Measurements from ENCODE around the gene TRIM8.

DNA sequence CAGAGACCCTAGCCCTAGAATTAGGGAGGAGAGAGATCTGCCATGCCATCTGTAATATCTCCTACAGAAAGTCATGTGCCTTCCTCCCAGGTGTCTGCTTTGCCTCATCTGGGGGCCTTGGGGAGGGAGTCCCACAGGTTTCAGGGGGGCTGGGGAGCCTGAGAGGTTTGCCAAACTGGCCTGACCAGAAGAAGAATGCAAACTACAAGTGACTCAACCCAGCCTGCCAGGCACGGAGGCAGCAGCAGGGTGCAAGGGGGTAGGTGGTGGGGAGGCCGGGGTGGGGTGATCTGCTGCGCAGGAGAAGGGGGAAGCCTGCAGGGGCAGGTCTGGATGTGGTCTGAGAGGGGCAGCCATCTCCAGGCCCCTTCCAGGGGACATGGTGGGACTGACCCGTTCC, 9.6 kb upstream of the TRIM8 start:
- TF ChIP-seq JUN (CRISPR knock-in tag; IDR thresholded peaks at IDR 0.05): no peak
- TF ChIP-seq, protein P1, sequence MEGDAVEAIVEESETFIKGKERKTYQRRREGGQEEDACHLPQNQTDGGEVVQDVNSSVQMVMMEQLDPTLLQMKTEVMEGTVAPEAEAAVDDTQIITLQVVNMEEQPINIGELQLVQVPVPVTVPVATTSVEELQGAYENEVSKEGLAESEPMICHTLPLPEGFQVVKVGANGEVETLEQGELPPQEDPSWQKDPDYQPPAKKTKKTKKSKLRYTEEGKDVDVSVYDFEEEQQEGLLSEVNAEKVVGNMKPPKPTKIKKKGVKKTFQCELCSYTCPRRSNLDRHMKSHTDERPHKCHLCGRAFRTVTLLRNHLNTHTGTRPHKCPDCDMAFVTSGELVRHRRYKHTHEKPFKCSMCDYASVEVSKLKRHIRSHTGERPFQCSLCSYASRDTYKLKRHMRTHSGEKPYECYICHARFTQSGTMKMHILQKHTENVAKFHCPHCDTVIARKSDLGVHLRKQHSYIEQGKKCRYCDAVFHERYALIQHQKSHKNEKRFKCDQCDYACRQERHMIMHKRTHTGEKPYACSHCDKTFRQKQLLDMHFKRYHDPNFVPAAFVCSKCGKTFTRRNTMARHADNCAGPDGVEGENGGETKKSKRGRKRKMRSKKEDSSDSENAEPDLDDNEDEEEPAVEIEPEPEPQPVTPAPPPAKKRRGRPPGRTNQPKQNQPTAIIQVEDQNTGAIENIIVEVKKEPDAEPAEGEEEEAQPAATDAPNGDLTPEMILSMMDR (IDR thresholded peaks at IDR 0.05): no peak
- TF ChIP-seq CBFB (CRISPR knock-in tag; IDR thresholded peaks at IDR 0.05; ENCODE audit: low read depth): no peak

All from WTC11 (cell line).